ENCODE results near the gene CACNA2D4.

Gene CACNA2D4

DNA sequence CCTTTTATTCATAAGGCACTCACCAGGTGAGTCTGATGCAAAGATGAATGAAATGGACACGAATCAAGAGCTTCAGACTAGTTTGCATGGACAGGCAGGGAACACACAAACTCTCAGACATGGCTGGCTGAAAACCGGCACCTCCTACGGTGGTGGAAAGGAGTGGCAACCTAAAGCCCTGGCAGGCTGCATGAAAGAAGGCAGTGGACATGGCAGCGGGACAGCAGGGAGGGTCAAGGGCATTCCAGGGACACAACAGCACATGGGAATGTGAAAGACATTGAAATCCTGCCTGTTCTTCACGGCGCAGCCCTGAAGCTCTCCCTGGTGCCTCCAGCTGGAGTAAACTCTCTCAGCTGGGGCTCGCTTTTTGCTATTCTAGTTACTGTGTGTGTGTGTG lies 114.7 kb downstream of the CACNA2D4 start:
- H3K4me1 ChIP-seq (ENCODE audit: low read length) = peaks cover 5% of the 10 kb centered on the region
- no peak overlapping the region for H3K4me3 ChIP-seq (ENCODE audit: low read length)
- H3K9ac ChIP-seq (ENCODE audit: low read length) = no peak overlapping the region
- H3F3A ChIP-seq (ENCODE audit: insufficient read depth, low read length) = no peaks in the 10 kb centered on the region
- no peaks in the 10 kb centered on the region for H3K9me2 ChIP-seq (replicated peaks; ENCODE audit: insufficient read depth, low read length)
- H3K4me2 ChIP-seq (ENCODE audit: low read depth, low read length) = no peak overlapping the region
- TF ChIP-seq EZH2 (optimal IDR thresholded peaks at IDR 0.05; ENCODE audit: low read depth, low read length) (no peak), EZH2phosphoT487 (IDR thresholded peaks at IDR 0.05; ENCODE audit: low read length) (no peak)
- TF ChIP-seq, protein P1, sequence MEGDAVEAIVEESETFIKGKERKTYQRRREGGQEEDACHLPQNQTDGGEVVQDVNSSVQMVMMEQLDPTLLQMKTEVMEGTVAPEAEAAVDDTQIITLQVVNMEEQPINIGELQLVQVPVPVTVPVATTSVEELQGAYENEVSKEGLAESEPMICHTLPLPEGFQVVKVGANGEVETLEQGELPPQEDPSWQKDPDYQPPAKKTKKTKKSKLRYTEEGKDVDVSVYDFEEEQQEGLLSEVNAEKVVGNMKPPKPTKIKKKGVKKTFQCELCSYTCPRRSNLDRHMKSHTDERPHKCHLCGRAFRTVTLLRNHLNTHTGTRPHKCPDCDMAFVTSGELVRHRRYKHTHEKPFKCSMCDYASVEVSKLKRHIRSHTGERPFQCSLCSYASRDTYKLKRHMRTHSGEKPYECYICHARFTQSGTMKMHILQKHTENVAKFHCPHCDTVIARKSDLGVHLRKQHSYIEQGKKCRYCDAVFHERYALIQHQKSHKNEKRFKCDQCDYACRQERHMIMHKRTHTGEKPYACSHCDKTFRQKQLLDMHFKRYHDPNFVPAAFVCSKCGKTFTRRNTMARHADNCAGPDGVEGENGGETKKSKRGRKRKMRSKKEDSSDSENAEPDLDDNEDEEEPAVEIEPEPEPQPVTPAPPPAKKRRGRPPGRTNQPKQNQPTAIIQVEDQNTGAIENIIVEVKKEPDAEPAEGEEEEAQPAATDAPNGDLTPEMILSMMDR (IDR thresholded peaks at IDR 0.05; ENCODE audit: low read length) = no peak
- DNase-seq = no peak
- H3K27me3 ChIP-seq (replicated peaks; ENCODE audit: insufficient read depth, low read length) = no peaks in the 10 kb centered on the region
- no peaks in the 10 kb centered on the region for H3K9me3 ChIP-seq (replicated peaks; ENCODE audit: insufficient read depth, low read length)
- no peaks in the 10 kb centered on the region for H3K79me2 ChIP-seq (ENCODE audit: low read length)
- no peaks in the 10 kb centered on the region for H4K20me1 ChIP-seq (ENCODE audit: insufficient read depth, low read length)
- H3K36me3 ChIP-seq (replicated peaks; ENCODE audit: insufficient read depth, low read length) = no peaks in the 10 kb centered on the region
- H3K27ac ChIP-seq (ENCODE audit: low read length) = no peak overlapping the region
- H2AFZ ChIP-seq (ENCODE audit: low read length) = 0 out of 2 replicates have a peak overlapping the region, but pooled peaks have one; percentile 17

- no peak overlapping the region for H3K4me2 ChIP-seq (ENCODE audit: low read depth, low read length)
- peaks cover 5% of the 10 kb centered on the region for H3K4me1 ChIP-seq (ENCODE audit: low read length)
- no peak overlapping the region for H3K9ac ChIP-seq (ENCODE audit: low read length)
Observed at GRCh38 chr12:1801303-1801975, 117.0 kb downstream of the CACNA2D4 start.

GRCh38 chr12:1800401-1801302 lies 117.8 kb downstream of the CACNA2D4 start:
- Histone ChIP-seq H4K20me1 (ENCODE audit: insufficient read depth, low read length) (no peaks in the 10 kb centered on the region), H3K79me2 (ENCODE audit: low read length) (no peaks in the 10 kb centered on the region), H3K4me3 (ENCODE audit: low read length) (no peak overlapping the region), H3F3A (ENCODE audit: insufficient read depth, low read length) (no peaks in the 10 kb centered on the region), H3K4me2 (ENCODE audit: low read depth, low read length) (no peak overlapping the region), H2AFZ (ENCODE audit: low read length) (no peak overlapping the region), H3K36me3 (replicated peaks; ENCODE audit: insufficient read depth, low read length) (no peaks in the 10 kb centered on the region), H3K9ac (ENCODE audit: low read length) (no peak overlapping the region), H3K4me1 (ENCODE audit: low read length) (peaks cover 5% of the 10 kb centered on the region), H3K9me2 (replicated peaks; ENCODE audit: insufficient read depth, low read length) (no peaks in the 10 kb centered on the region), H3K9me3 (replicated peaks; ENCODE audit: insufficient read depth, low read length) (no peaks in the 10 kb centered on the region), H3K27me3 (replicated peaks; ENCODE audit: insufficient read depth, low read length) (peaks cover 4% of the 10 kb centered on the region; the same call in 1 of the 2 replicates), H3K27ac (ENCODE audit: low read length) (no peak overlapping the region)
- DNase-seq = no peak
- TF ChIP-seq EZH2 (optimal IDR thresholded peaks at IDR 0.05; ENCODE audit: low read depth, low read length) = no peak
- TF ChIP-seq, protein P1 (IDR thresholded peaks at IDR 0.05; ENCODE audit: low read length) = peak; percentile 21; the same call in 1 of the 2 replicates

More at GRCh38 chr12:1801303-1801975, 117.0 kb downstream of the CACNA2D4 start:
- Histone ChIP-seq H2AFZ (ENCODE audit: low read length) (no peak overlapping the region), H3K9me2 (replicated peaks; ENCODE audit: insufficient read depth, low read length) (no peaks in the 10 kb centered on the region), H3K9me3 (replicated peaks; ENCODE audit: insufficient read depth, low read length) (no peaks in the 10 kb centered on the region), H3F3A (ENCODE audit: insufficient read depth, low read length) (no peaks in the 10 kb centered on the region), H3K36me3 (replicated peaks; ENCODE audit: insufficient read depth, low read length) (no peaks in the 10 kb centered on the region), H3K27me3 (replicated peaks; ENCODE audit: insufficient read depth, low read length) (peaks cover 4% of the 10 kb centered on the region; the same call in 1 of the 2 replicates), H3K4me3 (ENCODE audit: low read length) (no peak overlapping the region), H3K79me2 (ENCODE audit: low read length) (no peaks in the 10 kb centered on the region), H4K20me1 (ENCODE audit: insufficient read depth, low read length) (no peaks in the 10 kb centered on the region), H3K27ac (ENCODE audit: low read length) (no peak overlapping the region)
- no peak for DNase-seq
- TF ChIP-seq, protein P1 (IDR thresholded peaks at IDR 0.05; ENCODE audit: low read length) = no peak
- TF ChIP-seq EZH2 (optimal IDR thresholded peaks at IDR 0.05; ENCODE audit: low read depth, low read length) = no peak
- TF ChIP-seq EZH2phosphoT487 (IDR thresholded peaks at IDR 0.05; ENCODE audit: low read length) = no peak
